NT2/D1 (cell line): ENCODE results near the gene TTC39B.

ENCODE experiments used
- DNase-seq: peaks from one replicate; pipeline ENCODE4 v3.0.0-alpha.2; 2011; ENCODE audit warnings: low read depth, low spot score
- H3K27me3 ChIP-seq: 2 replicates; pipeline ENCODE4 v1.6.0; 2011; ENCODE audit warnings: mild to moderate bottlenecking; ENCODE audit not compliant: insufficient read length, insufficient read depth
- H3K36me3 ChIP-seq: 2 replicates; pipeline ENCODE4 v1.6.1; 2011; ENCODE audit warnings: mild to moderate bottlenecking, low read length, mixed read lengths; ENCODE audit not compliant: insufficient read depth, insufficient read length
- H3K4me1 ChIP-seq: 2 replicates; pipeline ENCODE4 v1.5.1; 2011; ENCODE audit not compliant: insufficient read depth, insufficient read length
- H3K4me3 ChIP-seq: 2 replicates; pipeline ENCODE4 v1.5.1; 2011; ENCODE audit warnings: low read depth; ENCODE audit not compliant: insufficient read length
- H3K9ac ChIP-seq: 2 replicates; pipeline ENCODE4 v1.6.0; 2011; ENCODE audit warnings: low read depth; ENCODE audit not compliant: insufficient read length
- H3K9me3 ChIP-seq: 2 replicates; pipeline ENCODE4 v1.5.1; 2011; ENCODE audit warnings: mild to moderate bottlenecking, low read length; ENCODE audit not compliant: insufficient read depth
- SUZ12 ChIP-seq: IDR thresholded peaks from 2 replicates; pipeline ENCODE4 v1.6.1; 2011; ENCODE audit not compliant: insufficient read length, insufficient read depth; ENCODE audit errors: extremely low read depth
- YY1 ChIP-seq: IDR thresholded peaks from 2 replicates; pipeline ENCODE4 v1.6.1; 2011; ENCODE audit not compliant: insufficient read length, insufficient read depth
- ZNF274 ChIP-seq: IDR thresholded peaks from 2 replicates; pipeline ENCODE4 v1.6.1; 2011; ENCODE audit warnings: mild to moderate bottlenecking, low read depth, low read length

The TTC39B gene

DNA sequence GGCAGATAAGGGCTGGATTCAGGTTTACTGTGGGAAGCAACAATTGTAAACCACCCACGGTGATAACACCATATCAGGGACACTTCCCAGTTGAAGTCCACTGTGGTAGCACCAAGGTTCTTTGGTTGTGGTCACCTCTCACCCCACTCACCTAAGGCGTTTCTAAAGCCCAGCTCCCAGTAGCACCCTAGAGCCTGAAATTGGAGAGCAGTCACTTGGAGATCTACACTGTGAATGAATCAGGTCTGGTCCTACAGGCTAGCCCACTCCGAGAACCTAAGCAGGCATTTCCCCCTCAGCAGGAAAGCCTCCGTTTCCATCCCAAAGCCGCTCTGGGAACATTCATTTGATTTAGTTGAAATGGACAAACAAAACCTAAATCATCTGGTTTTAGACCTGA, 191.3 kb downstream of the TTC39B start:
- no peaks in the 10 kb centered on the region for H3K4me1 ChIP-seq
- DNase-seq, result no peak
- no peaks in the 10 kb centered on the region for H3K27me3 ChIP-seq
- H3K9me3 ChIP-seq, result no peaks in the 10 kb centered on the region; the same call in 1 of the 2 replicates
- TF ChIP-seq YY1 (no peak), SUZ12 (no peak), ZNF274 (no peak)
- H3K4me3 ChIP-seq, result no peak overlapping the region
- H3K9ac ChIP-seq, result no peak overlapping the region
- H3K36me3 ChIP-seq, result no peaks in the 10 kb centered on the region

DNA sequence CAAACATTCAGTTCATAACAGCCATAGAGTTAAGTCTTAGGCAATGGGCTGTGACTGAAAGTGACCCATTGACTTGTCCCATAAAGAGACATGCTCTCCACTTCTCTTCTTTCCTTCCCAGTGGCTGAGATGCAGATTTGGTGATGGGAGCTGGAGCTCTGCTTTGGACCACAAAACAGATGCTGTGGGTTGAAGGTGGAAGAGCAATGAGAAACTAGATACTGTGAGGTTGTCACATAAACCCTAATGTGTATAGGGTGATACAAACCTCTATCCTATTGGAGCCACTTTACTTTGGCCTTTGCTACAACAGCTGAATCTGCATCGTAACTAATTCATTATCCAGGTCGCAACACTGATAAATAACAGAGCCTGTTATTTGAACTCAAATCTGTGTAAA, 192.0 kb downstream of the TTC39B start:
- TF ChIP-seq YY1 (no peak), ZNF274 (no peak), SUZ12 (no peak)
- H3K27me3 ChIP-seq, result no peaks in the 10 kb centered on the region

More for the DNA sequence above, 192.0 kb downstream of the TTC39B start:
- Histone ChIP-seq H3K9me3 (no peaks in the 10 kb centered on the region; the same call in 1 of the 2 replicates), H3K36me3 (no peaks in the 10 kb centered on the region), H3K4me1 (no peaks in the 10 kb centered on the region), H3K4me3 (no peak overlapping the region), H3K9ac (no peak overlapping the region)
- DNase-seq, result no peak
